Measurements from ENCODE around the gene PITPNC1.
"Not testable (repeated sequence)": the region's sequence is repeated elsewhere in the genome, so short reads cannot be mapped to it uniquely, and the experiment has no call there.

PITPNC1 gene

GRCh38 chr17:67558740-67559380 lies 181.8 kb downstream of the PITPNC1 start:
- no peak for DNase-seq

- DNase-seq, result no peak
These were observed 182.4 kb downstream of the PITPNC1 start for GRCh38 chr17:67559381-67559966.

GRCh38 chr17:67562005-67562404 lies 184.9 kb downstream of the PITPNC1 start:
- no peak for DNase-seq

GRCh38 chr17:67563692-67564228 lies 186.7 kb downstream of the PITPNC1 start:
- no peak for DNase-seq

- no peak for DNase-seq
These were observed 188.0 kb downstream of the PITPNC1 start for GRCh38 chr17:67565068-67565467.

- no peak for DNase-seq
These were observed 189.6 kb downstream of the PITPNC1 start for GRCh38 chr17:67566656-67567055.

- DNase-seq, result no peak
These were observed 192.0 kb downstream of the PITPNC1 start for GRCh38 chr17:67569015-67569451.

GRCh38 chr17:67569873-67570272 lies 192.8 kb downstream of the PITPNC1 start:
- DNase-seq, result no peak

- DNase-seq, result no peak
These were observed 193.7 kb downstream of the PITPNC1 start for GRCh38 chr17:67570797-67571196.

- no peak for DNase-seq
These were observed 194.4 kb downstream of the PITPNC1 start for GRCh38 chr17:67571478-67571877.

- DNase-seq, result no peak
These were observed 197.0 kb downstream of the PITPNC1 start for GRCh38 chr17:67573987-67574657.

- no peak for DNase-seq
These were observed 197.7 kb downstream of the PITPNC1 start for GRCh38 chr17:67574658-67575293.

- DNase-seq, result peak; percentile 11
These were observed 198.2 kb downstream of the PITPNC1 start for GRCh38 chr17:67575325-67575724.

- DNase-seq, result no peak
These were observed 199.5 kb downstream of the PITPNC1 start for GRCh38 chr17:67576471-67577115.

GRCh38 chr17:67577429-67578141 lies 200.5 kb downstream of the PITPNC1 start:
- no peak for DNase-seq

GRCh38 chr17:67578142-67578457 lies 201.0 kb downstream of the PITPNC1 start:
- no peak for DNase-seq

GRCh38 chr17:67578679-67579405 lies 201.8 kb downstream of the PITPNC1 start:
- not testable (repeated sequence) for DNase-seq

- DNase-seq, result peak; percentile 83
These were observed 205.6 kb downstream of the PITPNC1 start for GRCh38 chr17:67582673-67583081.

GRCh38 chr17:67585077-67585602 lies 208.1 kb downstream of the PITPNC1 start:
- DNase-seq, result peak; percentile 54

GRCh38 chr17:67588326-67588725 lies 211.2 kb downstream of the PITPNC1 start:
- DNase-seq, result no peak

- DNase-seq, result no peak
These were observed 217.2 kb downstream of the PITPNC1 start for GRCh38 chr17:67594115-67594880.
